CD4-positive, alpha-beta T cell treated with Interleukin-4 for 4 hours (primary cell): ENCODE results near the gene EFEMP2.

Experiments
- DNase-seq: peaks from one replicate; pipeline ENCODE4 v3.0.0-alpha.2; 2020

Gene EFEMP2

GRCh38 chr11:65884716-65885092 is 12.1 kb upstream of the EFEMP2 start:
- DNase-seq: peak; percentile 79

GRCh38 chr11:65883786-65884715 is 11.5 kb upstream of the EFEMP2 start:
- DNase-seq: no peak

GRCh38 chr11:65883058-65883761 is 10.6 kb upstream of the EFEMP2 start:
- DNase-seq: no peak

- no peak for DNase-seq
These were observed 9.8 kb upstream of the EFEMP2 start for GRCh38 chr11:65882120-65883057.

- peak; percentile 18 for DNase-seq
These were observed 8.3 kb upstream of the EFEMP2 start for GRCh38 chr11:65880844-65881421.

GRCh38 chr11:65880027-65880426 is 7.4 kb upstream of the EFEMP2 start:
- no peak for DNase-seq

- DNase-seq: peak; percentile 56
These were observed 7.0 kb upstream of the EFEMP2 start, which contains the start of gene CTSW for GRCh38 chr11:65879617-65880016. CTSW (plus strand) TSS chr11:65879837; CDS start chr11:65879855, 18 bp downstream.

GRCh38 chr11:65873318-65874156 is 937 bp upstream of the EFEMP2 start:
- peak; percentile 92 for DNase-seq

- DNase-seq: no peak
These were observed 620 bp downstream of the EFEMP2 start for GRCh38 chr11:65871811-65872548.

GRCh38 chr11:65870706-65871681 is 1.6 kb downstream of the EFEMP2 start:
- no peak for DNase-seq

- DNase-seq: no peak
These were observed 2.3 kb downstream of the EFEMP2 start for GRCh38 chr11:65870307-65870658.

GRCh38 chr11:65869643-65870306 is 2.8 kb downstream of the EFEMP2 start:
- no peak for DNase-seq

GRCh38 chr11:65868907-65869306 is 3.7 kb downstream of the EFEMP2 start:
- no peak for DNase-seq

- peak; percentile 34 for DNase-seq
These were observed 4.4 kb downstream of the EFEMP2 start for GRCh38 chr11:65868076-65868667.

GRCh38 chr11:65867284-65868071 is 5.1 kb downstream of the EFEMP2 start:
- DNase-seq: no peak

- no peak for DNase-seq
These were observed 5.9 kb downstream of the EFEMP2 start for GRCh38 chr11:65866509-65867283.
